ENCODE results near the gene YBEY.

Gene YBEY

GRCh38 chr21:46254208-46254975 is 31.8 kb upstream of the YBEY start:
- TF ChIP-seq, protein P1, sequence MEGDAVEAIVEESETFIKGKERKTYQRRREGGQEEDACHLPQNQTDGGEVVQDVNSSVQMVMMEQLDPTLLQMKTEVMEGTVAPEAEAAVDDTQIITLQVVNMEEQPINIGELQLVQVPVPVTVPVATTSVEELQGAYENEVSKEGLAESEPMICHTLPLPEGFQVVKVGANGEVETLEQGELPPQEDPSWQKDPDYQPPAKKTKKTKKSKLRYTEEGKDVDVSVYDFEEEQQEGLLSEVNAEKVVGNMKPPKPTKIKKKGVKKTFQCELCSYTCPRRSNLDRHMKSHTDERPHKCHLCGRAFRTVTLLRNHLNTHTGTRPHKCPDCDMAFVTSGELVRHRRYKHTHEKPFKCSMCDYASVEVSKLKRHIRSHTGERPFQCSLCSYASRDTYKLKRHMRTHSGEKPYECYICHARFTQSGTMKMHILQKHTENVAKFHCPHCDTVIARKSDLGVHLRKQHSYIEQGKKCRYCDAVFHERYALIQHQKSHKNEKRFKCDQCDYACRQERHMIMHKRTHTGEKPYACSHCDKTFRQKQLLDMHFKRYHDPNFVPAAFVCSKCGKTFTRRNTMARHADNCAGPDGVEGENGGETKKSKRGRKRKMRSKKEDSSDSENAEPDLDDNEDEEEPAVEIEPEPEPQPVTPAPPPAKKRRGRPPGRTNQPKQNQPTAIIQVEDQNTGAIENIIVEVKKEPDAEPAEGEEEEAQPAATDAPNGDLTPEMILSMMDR (IDR thresholded peaks at IDR 0.05), result no peak

DNA sequence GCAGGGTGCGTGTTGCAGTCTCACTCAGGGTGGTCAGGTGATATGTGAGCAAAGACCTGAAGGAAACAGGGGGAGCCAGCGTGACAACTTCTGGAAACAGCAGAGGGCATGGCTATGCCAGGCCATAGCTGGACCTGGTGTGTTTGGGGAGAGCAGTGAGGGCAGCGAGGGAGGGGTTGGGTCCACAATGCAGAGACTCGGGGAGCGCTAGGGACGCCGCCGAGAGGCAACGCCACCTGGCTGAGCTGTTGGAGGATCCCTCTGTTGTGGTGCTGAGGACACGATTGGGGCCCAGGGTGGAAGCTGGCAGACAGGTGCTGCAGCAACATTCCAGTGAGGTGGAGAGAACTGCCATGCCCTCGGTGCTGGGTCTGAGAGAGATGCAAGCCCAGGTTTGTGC is 31.0 kb upstream of the YBEY start:
- TF ChIP-seq, protein P1 (IDR thresholded peaks at IDR 0.05), result no peak

GRCh38 chr21:46255758-46256337 is 30.3 kb upstream of the YBEY start:
- TF ChIP-seq, protein P1 (IDR thresholded peaks at IDR 0.05), result no peak

GRCh38 chr21:46256501-46256994 is 29.6 kb upstream of the YBEY start:
- TF ChIP-seq, protein P1 (IDR thresholded peaks at IDR 0.05), result no peak

DNA sequence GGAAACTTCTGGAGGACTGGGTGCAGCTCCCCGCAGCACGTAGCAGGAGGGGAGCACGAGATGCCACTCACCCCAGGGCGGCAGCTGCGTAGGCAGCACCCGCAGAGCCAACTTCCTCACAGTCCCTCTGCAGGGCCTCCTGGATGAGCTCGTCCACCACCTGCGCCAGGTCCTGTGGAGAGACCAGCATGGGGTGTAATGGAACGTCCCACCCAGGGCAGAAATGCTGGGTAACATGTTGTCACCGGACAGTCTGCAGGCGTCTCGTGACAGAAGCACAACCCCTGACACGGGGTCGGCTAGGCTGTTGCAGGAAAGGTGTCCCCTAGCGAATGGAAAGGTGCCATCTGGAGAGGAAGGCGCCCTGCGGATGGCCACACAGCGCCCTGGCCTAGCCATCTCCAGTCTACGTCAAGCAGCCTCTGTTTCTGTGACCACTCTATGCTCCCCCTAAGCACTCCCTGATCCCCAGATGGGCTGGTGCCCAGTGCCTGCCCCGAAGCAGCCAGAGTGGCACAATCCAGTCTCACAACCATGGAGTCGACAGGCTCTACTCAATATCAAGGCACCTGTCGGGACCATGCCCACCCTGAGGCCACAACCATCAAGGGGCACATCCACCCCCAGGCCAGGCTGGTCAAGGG is 22.0 kb upstream of the YBEY start:
- TF ChIP-seq, protein P1 (IDR thresholded peaks at IDR 0.05), result no peak

GRCh38 chr21:46264690-46265144 is 21.4 kb upstream of the YBEY start:
- TF ChIP-seq, protein P1 (IDR thresholded peaks at IDR 0.05), result no peak

GRCh38 chr21:46265736-46266525 is 20.2 kb upstream of the YBEY start:
- TF ChIP-seq, protein P1 (IDR thresholded peaks at IDR 0.05), result no peak
